Transverse colon (tissue), 4 donors: ENCODE results near the gene FMNL2. TPM values are rescaled to one million over a fixed set of nuclear protein-coding genes. Genes with fewer than 3 reads are reported as not detected.

ENCODE experiments used
- DNase-seq: peaks from one replicate; pipeline ENCODE4 v3.0.0-alpha.2; 2019
- H3K27ac ChIP-seq, 4 donors: fragments of 200-600 bp; sonication (generic); 2 replicates each; pipeline ENCODE4 v1.5.1; 2016 to 2018; ENCODE audit warnings: inconsistent platforms in 4 of 4
- H3K27me3 ChIP-seq: fragments of 200-600 bp; sonication (generic); 2 replicates; pipeline ENCODE4 v1.5.1; 2017; ENCODE audit warnings: inconsistent platforms
- H3K36me3 ChIP-seq, 4 donors: fragments of 200-600 bp; sonication (generic); 2 replicates each; pipeline ENCODE4 v1.5.1; 2017 to 2019; ENCODE audit warnings: inconsistent platforms in 4 of 4
- H3K4me1 ChIP-seq, 4 donors: fragments of 200-600 bp; sonication (generic); 2 replicates each; pipeline ENCODE4 v1.5.1; 2017 to 2020; ENCODE audit warnings: inconsistent platforms in 4 of 4
- H3K4me3 ChIP-seq, 4 donors: fragments of 200-600 bp; sonication (generic); 1 replicate in 1 of 4; 2 replicates in 3 of 4; pipeline versions ENCODE4 v1.5.1 to v1.6.1; 2017 to 2019; ENCODE audit warnings: inconsistent platforms in 4 of 4
- H3K9me3 ChIP-seq, 2 donors: fragments of 200-600 bp; sonication (generic); 2 replicates each; pipeline ENCODE4 v1.5.1; 2017 to 2019; ENCODE audit warnings: inconsistent platforms in 2 of 2
- CTCF ChIP-seq, 5 experiments: fragments of 200-600 bp in 3 of 5; fragments of 450-650 bp in 2 of 5; sonication (generic) in 3 of 5; IDR thresholded peaks; 1 replicate in 2 of 5; 2 replicates in 3 of 5; pipeline ENCODE4 v1.5.1; 2016 to 2017; ENCODE audit warnings: antibody characterized with exemption in 5 of 5, inconsistent platforms in 3 of 5, mild to moderate bottlenecking in 2 of 5, moderate library complexity in 1 of 5
- EP300 ChIP-seq: sonication (generic); formaldehyde crosslinking; IDR thresholded peaks from one replicate; pipeline ENCODE4 v1.6.1; 2017; ENCODE audit warnings: antibody characterized with exemption, low read depth
- POLR2A ChIP-seq: fragments of 450-650 bp; IDR thresholded peaks from one replicate; pipeline ENCODE4 v1.6.1; 2016; ENCODE audit warnings: antibody characterized with exemption, mild to moderate bottlenecking, moderate library complexity
- POLR2AphosphoS5 ChIP-seq, 3 donors: sonication (generic); formaldehyde crosslinking; IDR thresholded peaks; one replicate each; pipeline ENCODE4 v1.6.1; 2016; ENCODE audit warnings: antibody characterized with exemption in 3 of 3
- WGBS, 2 donors: methylation state at CpG; one replicate each; pipeline ENCODE4 v1.1.5; 2018; ENCODE audit warnings: low coverage in 1 of 2; 5-methylcytosine and 5-hydroxymethylcytosine counted together
- in situ Hi-C, 4 donors: fragments of 200-750 bp; cut with MboI; loops; one replicate each; pipeline versions ENCODE4 v1.15.0 to v1.15.1; 2017; ENCODE audit warnings: low sequenced_read_pairs in 3 of 4, low pct_ligation_motif_present in 1 of 4, low pct_unique_long_range_greater_than_20kb in 1 of 4
- intact Hi-C: fragments of 100-400 bp; cut with DNase I; formaldehyde crosslinking; loops from one replicate; pipeline ENCODE4 v1.15.1; 2023; ENCODE audit warnings: low total_unique reads
- total RNA-seq, 4 donors: library from RNA; depleted of rRNA; stranded (reverse); fragments of >200 nt; gene quantifications; one replicate each; pipeline ENCODE4 v1.1.0, GENCODE V29; 2016

The FMNL2 gene
- total RNA-seq, 4 donors from 2014 or later = 9.2 to 31.4 (median 23.9) TPM

GRCh38 chr2:152434395-152435182, 99.6 kb downstream of the FMNL2 start:
- Histone ChIP-seq H3K27me3 (no peaks in the 10 kb centered on the region), H3K9me3 (no peaks in the 10 kb centered on the region), H3K4me3 (no peak overlapping the region), H3K4me1 (peaks cover 0 to 13% (median 7%) of the 10 kb centered on the region in 4 donors), H3K27ac (no peak overlapping the region), H3K36me3 (no peaks in the 10 kb centered on the region)
- in situ Hi-C loops (no loop called here), intact Hi-C loops (no loop called here)
- DNase-seq = no peak
- TF ChIP-seq POLR2AphosphoS5 (IDR thresholded peaks at IDR 0.05) (no peak), POLR2A (no peak), EP300 (no peak), CTCF (IDR thresholded peaks at IDR 0.05) (no peak)
- 100% methylated on average over 1 of the region's 1 CpG; no CpG with 5 or more reads in 1 of the 2 donors for WGBS, 2 donors

DNA sequence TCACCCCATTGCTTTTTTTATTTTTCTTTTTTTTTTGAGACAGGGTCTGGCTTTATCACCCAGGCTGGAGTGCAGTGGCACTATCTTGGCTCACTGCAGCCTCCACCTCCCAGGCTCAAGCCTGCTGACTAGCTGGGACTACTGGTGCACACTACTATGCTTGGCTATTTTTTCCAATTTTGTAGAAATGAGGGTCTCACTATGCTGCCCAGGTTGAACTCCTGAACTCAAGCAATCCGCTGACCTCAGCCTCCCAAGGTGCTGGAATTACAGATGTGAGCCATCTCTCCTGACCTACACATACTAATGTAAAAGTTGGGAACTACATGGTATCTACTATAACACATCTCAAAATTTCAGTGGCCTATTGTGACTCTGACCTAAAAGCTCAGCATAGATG, 101.2 kb downstream of the FMNL2 start:
- H3K36me3 ChIP-seq = no peaks in the 10 kb centered on the region
- H3K27me3 ChIP-seq = no peaks in the 10 kb centered on the region
- no peak overlapping the region for H3K27ac ChIP-seq
- WGBS, 2 donors = 100% methylated on average over 1 of the region's 1 CpG; no CpG with 5 or more reads in 1 of the 2 donors
- no peak for DNase-seq
- H3K4me3 ChIP-seq = no peak overlapping the region
- in situ Hi-C loops = no loop called here
- intact Hi-C loops = no loop called here
- no peaks in the 10 kb centered on the region for H3K9me3 ChIP-seq
- peaks cover 0 to 13% (median 7%) of the 10 kb centered on the region in 4 donors for H3K4me1 ChIP-seq
- no peak for TF ChIP-seq POLR2AphosphoS5 (IDR thresholded peaks at IDR 0.05)
- TF ChIP-seq EP300 = no peak
- no peak for TF ChIP-seq CTCF (IDR thresholded peaks at IDR 0.05)
- TF ChIP-seq POLR2A = no peak

GRCh38 chr2:152437276-152438108, 102.5 kb downstream of the FMNL2 start:
- no peak for TF ChIP-seq CTCF (IDR thresholded peaks at IDR 0.05)
- no peak for TF ChIP-seq POLR2A
- TF ChIP-seq POLR2AphosphoS5 (IDR thresholded peaks at IDR 0.05) = no peak
- no peak for TF ChIP-seq EP300
- 88 to 92% methylated on average over 5 of the region's 5 CpGs for WGBS, 2 donors
- Histone ChIP-seq H3K4me3 (no peak overlapping the region), H3K36me3 (no peaks in the 10 kb centered on the region), H3K4me1 (peaks cover 0 to 6% (median 4%) of the 10 kb centered on the region in 4 donors), H3K9me3 (no peaks in the 10 kb centered on the region), H3K27ac (no peak overlapping the region), H3K27me3 (no peaks in the 10 kb centered on the region)
- in situ Hi-C loops (no loop called here), intact Hi-C loops (no loop called here)
- no peak for DNase-seq

DNA sequence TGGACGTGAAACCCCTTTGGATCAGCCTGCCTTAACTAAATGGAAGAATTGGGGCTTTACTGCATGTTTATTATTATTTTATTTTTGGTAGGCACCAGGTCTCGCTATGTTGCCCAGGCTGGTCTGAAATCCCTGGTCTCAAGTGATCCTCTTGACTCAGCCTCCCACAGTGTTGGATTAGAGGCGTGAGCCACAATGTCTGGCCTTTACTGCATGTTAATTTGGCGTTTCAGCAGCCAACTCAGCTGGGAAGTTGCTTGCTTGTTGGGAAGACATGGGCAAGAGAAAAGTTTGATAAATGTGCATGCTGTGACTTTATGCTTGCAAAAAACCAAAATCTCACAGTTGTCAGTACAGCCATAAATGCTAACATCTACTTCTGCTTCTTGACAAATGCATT, 105.1 kb downstream of the FMNL2 start:
- H3K4me1 ChIP-seq = peaks cover 0 to 12% (median 3%) of the 10 kb centered on the region in 4 donors
- intact Hi-C loops = no loop called here
- TF ChIP-seq EP300 = no peak
- TF ChIP-seq POLR2A = no peak
- TF ChIP-seq CTCF (IDR thresholded peaks at IDR 0.05) = no peak
- TF ChIP-seq POLR2AphosphoS5 (IDR thresholded peaks at IDR 0.05) = no peak
- WGBS, 2 donors = 89 to 100% methylated on average over 2 to 4 of the region's 4 CpGs
- no peak overlapping the region for H3K4me3 ChIP-seq
- in situ Hi-C loops = no loop called here
- H3K27ac ChIP-seq = no peak overlapping the region
- no peaks in the 10 kb centered on the region for H3K36me3 ChIP-seq
- H3K27me3 ChIP-seq = no peaks in the 10 kb centered on the region
- no peak for DNase-seq
- H3K9me3 ChIP-seq = no peaks in the 10 kb centered on the region
